Activated gamma-delta T cell treated with Interleukin-2 at 50 U/mL for 16 hours (primary cell): ENCODE data around the gene NOP9.
"Not testable (repeated sequence)": the region's sequence is repeated elsewhere in the genome, so short reads cannot be mapped to it uniquely, and the experiment has no call there.

Experiments used
- DNase-seq: peaks from one replicate; pipeline ENCODE4 v3.0.0-alpha.2; 2020

Gene NOP9

DNA sequence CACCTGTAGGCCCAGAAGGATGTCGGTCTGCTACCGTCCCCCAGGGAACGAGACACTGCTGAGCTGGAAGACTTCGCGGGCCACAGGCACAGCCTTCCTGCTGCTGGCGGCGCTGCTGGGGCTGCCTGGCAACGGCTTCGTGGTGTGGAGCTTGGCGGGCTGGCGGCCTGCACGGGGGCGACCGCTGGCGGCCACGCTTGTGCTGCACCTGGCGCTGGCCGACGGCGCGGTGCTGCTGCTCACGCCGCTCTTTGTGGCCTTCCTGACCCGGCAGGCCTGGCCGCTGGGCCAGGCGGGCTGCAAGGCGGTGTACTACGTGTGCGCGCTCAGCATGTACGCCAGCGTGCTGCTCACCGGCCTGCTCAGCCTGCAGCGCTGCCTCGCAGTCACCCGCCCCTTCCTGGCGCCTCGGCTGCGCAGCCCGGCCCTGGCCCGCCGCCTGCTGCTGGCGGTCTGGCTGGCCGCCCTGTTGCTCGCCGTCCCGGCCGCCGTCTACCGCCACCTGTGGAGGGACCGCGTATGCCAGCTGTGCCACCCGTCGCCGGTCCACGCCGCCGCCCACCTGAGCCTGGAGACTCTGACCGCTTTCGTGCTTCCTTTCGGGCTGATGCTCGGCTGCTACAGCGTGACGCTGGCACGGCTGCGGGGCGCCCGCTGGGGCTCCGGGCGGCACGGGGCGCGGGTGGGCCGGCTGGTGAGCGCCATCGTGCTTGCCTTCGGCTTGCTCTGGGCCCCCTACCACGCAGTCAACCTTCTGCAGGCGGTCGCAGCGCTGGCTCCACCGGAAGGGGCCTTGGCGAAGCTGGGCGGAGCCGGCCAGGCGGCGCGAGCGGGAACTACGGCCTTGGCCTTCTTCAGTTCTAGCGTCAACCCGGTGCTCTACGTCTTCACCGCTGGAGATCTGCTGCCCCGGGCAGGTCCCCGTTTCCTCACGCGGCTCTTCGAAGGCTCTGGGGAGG is 11.3 kb downstream of the NOP9 start, which contains the start of gene LTB4R:
LTB4R (plus strand) TSS at position 857 of the 959 bp plus-strand sequence. CDS start 4,150 bp downstream, outside the sequence.
- DNase-seq, result peak; percentile 64

- DNase-seq, result no peak
Observed at GRCh38 chr14:24311837-24312615, 12.4 kb downstream of the NOP9 start.

DNA sequence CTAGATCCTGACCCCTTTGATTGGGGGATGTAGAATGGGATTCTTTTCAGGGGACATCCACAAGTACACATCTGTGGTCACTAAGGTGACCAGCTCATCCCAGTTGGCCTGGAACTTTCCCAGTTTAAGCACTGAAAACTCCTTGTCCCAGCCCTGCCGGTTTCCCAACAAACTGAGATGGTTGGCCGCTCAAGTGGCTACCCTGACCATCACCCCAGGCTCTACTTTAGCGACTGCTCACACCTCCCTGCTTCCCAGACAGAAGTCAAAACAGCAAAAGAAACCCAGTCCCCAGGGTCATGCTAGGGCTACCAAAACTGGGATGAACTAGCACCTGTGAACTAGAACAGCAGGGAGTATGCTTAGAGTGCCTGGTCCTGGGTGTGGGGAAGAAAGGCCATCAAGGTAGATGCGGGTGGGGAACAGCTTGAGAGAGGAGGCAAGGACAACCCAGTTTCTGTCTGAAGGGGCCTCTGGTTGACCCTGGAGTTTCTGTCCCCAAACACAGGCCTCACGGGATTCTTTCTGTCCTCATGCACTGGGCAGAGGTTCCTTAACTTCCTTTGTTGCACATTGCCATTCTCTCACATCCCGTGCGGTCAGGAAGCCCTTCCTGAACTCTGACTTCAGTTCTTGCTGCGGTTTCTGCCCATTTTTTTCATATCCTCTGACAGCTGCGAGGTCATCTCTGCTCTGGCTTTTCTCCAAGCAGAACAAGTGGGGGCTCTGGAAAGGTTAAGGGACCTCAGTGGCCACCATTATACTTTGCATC is 13.3 kb downstream of the NOP9 start:
- DNase-seq, result peak; percentile 36

DNA sequence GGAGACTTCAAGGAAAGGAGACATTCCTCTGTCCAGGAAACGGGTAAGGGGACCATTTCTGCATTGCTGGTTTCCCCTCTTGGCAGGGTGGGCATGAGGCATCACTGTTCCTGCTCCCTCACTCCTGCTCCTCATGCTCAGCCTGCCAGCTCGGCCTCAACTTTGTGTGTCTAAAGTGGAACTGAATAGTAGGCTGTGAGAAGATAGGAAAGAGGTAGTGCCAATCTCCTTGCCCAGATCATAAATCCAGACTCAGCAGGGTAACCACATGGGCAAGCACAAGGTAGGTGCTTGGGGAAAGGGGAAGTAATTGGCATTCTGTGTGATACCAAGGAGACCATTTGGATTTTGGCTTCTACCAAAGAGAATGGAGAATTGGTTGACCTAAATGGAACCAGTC is 14.3 kb downstream of the NOP9 start:
- DNase-seq, result no peak

DNA sequence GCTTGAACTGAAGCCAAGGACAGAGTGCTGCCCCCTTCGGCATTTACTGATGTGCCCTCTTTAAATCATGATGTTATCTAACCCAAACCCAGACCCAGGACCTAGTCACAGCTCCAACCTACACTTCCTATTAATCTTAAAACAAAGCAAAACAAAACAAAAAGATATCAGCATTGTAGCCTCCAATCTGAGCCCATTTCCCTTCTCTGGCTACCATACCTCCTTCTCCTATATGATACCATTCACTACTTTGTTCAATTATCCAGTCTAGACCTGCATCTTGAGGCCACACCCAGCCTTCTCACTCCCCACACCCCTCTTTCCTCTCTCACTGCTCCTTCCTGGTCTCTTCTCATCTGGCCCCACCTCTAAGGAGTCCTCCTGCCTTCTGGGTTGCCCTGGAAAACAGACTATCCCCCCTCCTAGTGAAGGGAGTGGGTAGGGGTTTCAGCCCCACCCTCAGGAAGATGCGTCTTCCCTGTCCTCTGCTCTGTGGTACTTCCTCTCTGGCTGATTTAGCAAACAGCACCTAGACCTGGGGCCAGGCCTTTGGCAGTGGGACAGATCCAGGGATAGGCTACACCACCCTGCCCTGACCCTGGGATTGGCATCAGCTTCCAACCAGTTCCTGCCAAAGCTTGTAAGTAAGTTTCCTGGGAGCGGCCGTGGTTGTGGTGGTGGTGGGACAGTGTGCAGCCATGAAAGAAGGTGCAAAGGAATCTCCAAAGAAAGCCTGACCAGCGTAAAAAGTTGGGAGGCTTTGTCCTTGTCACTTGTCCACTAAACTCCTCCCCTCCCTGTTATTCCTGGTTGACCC is 14.9 kb downstream of the NOP9 start:
- DNase-seq, result no peak

- DNase-seq, result no peak
Observed at GRCh38 chr14:24315243-24315806, 15.7 kb downstream of the NOP9 start.

DNA sequence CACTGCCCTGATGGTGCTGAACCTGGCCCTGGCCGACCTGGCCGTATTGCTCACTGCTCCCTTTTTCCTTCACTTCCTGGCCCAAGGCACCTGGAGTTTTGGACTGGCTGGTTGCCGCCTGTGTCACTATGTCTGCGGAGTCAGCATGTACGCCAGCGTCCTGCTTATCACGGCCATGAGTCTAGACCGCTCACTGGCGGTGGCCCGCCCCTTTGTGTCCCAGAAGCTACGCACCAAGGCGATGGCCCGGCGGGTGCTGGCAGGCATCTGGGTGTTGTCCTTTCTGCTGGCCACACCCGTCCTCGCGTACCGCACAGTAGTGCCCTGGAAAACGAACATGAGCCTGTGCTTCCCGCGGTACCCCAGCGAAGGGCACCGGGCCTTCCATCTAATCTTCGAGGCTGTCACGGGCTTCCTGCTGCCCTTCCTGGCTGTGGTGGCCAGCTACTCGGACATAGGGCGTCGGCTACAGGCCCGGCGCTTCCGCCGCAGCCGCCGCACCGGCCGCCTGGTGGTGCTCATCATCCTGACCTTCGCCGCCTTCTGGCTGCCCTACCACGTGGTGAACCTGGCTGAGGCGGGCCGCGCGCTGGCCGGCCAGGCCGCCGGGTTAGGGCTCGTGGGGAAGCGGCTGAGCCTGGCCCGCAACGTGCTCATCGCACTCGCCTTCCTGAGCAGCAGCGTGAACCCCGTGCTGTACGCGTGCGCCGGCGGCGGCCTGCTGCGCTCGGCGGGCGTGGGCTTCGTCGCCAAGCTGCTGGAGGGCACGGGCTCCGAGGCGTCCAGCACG is 16.4 kb downstream of the NOP9 start:
- no peak for DNase-seq

GRCh38 chr14:24316597-24316950 is 16.9 kb downstream of the NOP9 start:
- DNase-seq, result no peak

GRCh38 chr14:24317141-24317928 is 17.7 kb downstream of the NOP9 start:
- DNase-seq, result no peak

DNA sequence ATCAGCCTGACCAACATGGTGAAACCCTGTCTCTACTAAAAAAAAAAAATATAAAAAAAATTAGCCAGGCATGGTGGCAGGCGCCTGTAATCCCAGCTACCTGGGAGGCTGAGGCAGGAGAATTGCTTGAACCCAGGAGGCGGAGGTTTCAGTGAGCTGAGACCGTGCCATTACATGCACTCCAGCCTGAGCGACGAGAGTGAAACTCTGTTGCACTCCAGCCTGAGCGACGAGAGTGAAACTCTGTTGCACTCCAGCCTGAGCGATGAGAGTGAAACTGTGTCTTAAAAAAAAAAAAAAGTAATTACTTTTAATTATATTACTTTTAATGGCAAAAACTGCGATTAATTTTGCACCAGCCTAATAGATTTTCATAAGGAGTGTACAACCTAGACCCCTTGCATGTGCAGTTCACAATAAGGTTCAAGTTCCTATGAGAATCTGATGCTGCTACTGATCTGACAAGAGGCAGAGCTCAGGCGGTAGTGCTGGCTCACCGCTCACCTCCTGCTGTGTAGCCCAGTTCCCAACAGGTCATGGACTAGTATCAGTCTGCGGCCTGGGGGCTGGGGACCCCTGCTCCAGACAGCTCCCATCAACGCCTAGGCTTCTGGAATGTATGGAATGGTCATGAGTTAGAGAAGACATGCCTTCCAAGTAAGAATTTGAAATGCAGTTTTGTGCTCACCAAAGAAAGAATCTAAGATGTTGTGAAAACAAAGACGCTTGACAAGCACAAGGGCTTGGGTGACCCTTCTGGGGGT is 21.7 kb downstream of the NOP9 start:
- no peak for DNase-seq

- DNase-seq, result no peak
Observed at GRCh38 chr14:24322672-24323071, 23.0 kb downstream of the NOP9 start.

DNA sequence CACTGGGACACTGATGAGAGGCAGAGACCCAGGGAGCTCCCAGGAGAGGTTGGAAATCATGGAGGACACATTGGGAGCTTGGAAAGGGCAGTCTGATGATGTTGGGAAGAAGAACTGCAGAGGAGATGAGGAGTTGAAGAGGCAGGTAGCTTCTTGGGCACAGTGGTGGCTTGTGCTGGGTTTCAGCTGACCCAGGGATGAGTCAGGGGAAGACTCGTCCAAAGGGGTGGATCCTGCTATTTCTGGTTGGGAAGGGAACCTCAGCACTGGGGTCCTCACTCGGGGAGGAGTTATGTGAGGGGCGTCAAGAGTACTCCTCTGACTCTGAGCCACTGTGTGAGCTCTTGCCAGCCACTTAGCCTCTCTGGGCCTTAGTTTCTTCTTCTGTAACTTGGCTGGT is 23.7 kb downstream of the NOP9 start:
- no peak for DNase-seq

DNA sequence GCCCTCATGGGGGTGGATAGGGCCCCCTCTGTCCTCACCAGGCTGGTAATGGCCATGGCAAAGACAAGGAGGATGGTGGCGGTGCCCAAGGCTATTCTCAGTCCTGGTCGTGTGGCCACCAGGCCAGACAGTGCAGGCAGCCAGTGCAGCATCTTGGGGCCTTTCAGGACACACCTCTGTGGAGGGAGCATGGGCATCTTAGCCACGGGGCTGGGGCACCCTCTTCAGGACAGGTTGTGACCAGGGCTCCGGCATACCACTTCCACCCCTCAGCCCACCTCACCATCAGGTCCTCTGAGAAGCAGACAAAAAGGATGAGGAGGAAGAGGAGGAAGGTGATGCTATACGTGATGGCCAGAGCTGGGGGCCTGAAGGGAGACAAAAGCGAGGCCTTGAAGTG is 24.4 kb downstream of the NOP9 start:
- DNase-seq, result no peak

- no peak for DNase-seq
Observed at GRCh38 chr14:24325041-24325530, 25.4 kb downstream of the NOP9 start.

DNA sequence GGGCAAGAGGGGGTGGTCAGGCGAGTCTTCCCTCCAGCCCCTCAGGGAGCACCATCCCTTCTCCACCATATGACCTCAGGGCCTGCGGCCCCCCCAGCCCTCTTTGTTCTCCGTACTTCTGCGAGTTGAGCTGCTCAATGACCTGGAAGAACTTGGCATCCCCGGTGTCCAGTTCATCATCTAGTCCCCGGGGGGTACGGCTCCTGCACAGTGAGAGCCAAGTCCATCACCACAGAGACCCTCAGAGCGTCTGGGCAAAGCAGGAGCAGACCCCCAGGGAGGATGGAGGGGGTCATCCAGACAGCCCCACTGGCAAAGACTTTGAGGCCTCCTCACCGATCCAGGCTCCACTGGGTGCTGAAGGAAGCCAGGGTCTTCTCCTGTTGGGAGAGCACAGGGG is 26.3 kb downstream of the NOP9 start:
- DNase-seq, result no peak

- no peak for DNase-seq
Observed at GRCh38 chr14:24327303-24327702, 27.7 kb downstream of the NOP9 start.

GRCh38 chr14:24327914-24328313 is 28.3 kb downstream of the NOP9 start:
- DNase-seq, result not testable (repeated sequence)

GRCh38 chr14:24329073-24329663 is 29.5 kb downstream of the NOP9 start:
- DNase-seq, result no peak

GRCh38 chr14:24329736-24330135 is 30.1 kb downstream of the NOP9 start:
- peak; percentile 70 for DNase-seq
